ENCODE results near the gene MYADM.

The MYADM gene

DNA sequence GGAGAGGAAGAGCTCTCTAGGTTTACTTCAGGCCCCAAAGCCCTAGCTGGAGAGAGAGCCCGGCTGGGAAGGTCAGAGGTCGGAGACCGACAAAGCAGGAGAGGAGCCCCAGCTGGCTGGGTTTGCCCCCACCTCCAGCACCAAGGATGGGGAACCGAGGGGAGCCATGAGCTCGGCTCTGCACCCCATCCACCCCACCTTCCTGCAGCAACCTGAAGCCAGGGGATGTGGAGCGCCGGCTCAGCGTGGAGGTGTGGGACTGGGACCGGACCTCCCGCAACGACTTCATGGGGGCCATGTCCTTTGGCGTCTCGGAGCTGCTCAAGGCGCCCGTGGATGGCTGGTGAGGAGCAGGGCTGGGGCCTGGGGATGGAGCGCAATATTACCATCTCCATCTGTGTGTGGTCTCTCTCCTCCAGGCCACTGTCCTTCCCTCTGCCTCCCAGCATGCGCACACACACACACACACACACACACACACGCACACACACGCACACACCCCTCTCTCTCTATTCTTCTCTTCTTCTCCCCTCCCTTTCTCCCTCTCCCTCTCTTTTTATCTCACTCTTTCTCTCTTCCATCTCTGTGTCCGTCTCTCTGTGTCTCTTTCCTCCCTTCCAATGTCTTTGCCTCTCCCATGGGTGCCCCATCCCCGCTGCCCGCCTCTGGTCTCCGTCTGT, 24.8 kb downstream of the MYADM start:
- TF ChIP-seq, protein P1, sequence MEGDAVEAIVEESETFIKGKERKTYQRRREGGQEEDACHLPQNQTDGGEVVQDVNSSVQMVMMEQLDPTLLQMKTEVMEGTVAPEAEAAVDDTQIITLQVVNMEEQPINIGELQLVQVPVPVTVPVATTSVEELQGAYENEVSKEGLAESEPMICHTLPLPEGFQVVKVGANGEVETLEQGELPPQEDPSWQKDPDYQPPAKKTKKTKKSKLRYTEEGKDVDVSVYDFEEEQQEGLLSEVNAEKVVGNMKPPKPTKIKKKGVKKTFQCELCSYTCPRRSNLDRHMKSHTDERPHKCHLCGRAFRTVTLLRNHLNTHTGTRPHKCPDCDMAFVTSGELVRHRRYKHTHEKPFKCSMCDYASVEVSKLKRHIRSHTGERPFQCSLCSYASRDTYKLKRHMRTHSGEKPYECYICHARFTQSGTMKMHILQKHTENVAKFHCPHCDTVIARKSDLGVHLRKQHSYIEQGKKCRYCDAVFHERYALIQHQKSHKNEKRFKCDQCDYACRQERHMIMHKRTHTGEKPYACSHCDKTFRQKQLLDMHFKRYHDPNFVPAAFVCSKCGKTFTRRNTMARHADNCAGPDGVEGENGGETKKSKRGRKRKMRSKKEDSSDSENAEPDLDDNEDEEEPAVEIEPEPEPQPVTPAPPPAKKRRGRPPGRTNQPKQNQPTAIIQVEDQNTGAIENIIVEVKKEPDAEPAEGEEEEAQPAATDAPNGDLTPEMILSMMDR (IDR thresholded peaks at IDR 0.05; ENCODE audit: low read depth, low read length, missing control alignments), result no peak
- no peaks in the 10 kb centered on the region for H3K27me3 ChIP-seq (replicated peaks)
- in situ Hi-C loops (cut with HindIII; ENCODE audit: low pct_ligation_motif_present, low sequenced_read_pairs), result no loop called here

GRCh38 chr19:53892981-53893325, 25.3 kb downstream of the MYADM start:
- peaks cover 3% of the 10 kb centered on the region for H3K27me3 ChIP-seq (replicated peaks)
- no peak overlapping the region for H3K4me3 ChIP-seq (ENCODE audit: low read depth, low read length)
- H3K36me3 ChIP-seq (replicated peaks), result no peaks in the 10 kb centered on the region
- in situ Hi-C loops (cut with HindIII; ENCODE audit: low pct_ligation_motif_present, low sequenced_read_pairs), result no loop called here
- no peak for DNase-seq
- H3K27ac ChIP-seq, result no peak overlapping the region
- TF ChIP-seq, protein P1 (IDR thresholded peaks at IDR 0.05; ENCODE audit: low read depth, low read length, missing control alignments), result no peak

More for the DNA sequence above, 24.8 kb downstream of the MYADM start:
- Histone ChIP-seq H3K4me3 (ENCODE audit: low read depth, low read length) (no peak overlapping the region), H3K36me3 (replicated peaks) (no peaks in the 10 kb centered on the region), H3K27ac (no peak overlapping the region)
- DNase-seq, result no peak

DNA sequence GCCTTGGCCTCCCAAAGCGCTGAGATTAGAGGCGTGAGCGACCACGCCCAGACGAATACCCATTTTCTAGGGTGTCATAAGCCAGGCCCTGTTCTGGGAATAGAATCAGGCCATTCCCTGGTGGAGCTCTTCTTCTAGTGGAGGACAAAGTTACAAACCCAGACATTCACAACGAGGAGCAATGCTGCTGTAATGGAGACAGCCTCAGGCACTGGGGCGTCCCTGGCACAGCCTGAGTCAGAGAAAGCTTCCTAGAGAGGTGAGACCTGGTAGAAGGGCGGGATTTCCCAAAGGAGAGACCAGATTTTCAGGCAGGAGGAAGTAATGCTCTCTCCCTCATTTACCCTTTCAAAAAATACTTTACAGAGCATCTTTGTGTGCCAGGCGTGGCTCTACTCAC, 27.0 kb downstream of the MYADM start:
- peaks cover 4% of the 10 kb centered on the region for H3K27me3 ChIP-seq (replicated peaks)
- no peak overlapping the region for H3K4me3 ChIP-seq (ENCODE audit: low read depth, low read length)
- no peak overlapping the region for H3K27ac ChIP-seq
- DNase-seq, result no peak
- in situ Hi-C loops (cut with HindIII; ENCODE audit: low pct_ligation_motif_present, low sequenced_read_pairs), result no loop called here
- no peaks in the 10 kb centered on the region for H3K36me3 ChIP-seq (replicated peaks)
- TF ChIP-seq, protein P1 (IDR thresholded peaks at IDR 0.05; ENCODE audit: low read depth, low read length, missing control alignments), result no peak

GRCh38 chr19:53896682-53897081, 29.0 kb downstream of the MYADM start:
- no peak overlapping the region for H3K4me3 ChIP-seq (ENCODE audit: low read depth, low read length)
- H3K27ac ChIP-seq, result no peak overlapping the region
- TF ChIP-seq, protein P1 (IDR thresholded peaks at IDR 0.05; ENCODE audit: low read depth, low read length, missing control alignments), result no peak
- no peak for DNase-seq
- H3K27me3 ChIP-seq (replicated peaks), result peaks cover 4% of the 10 kb centered on the region
- H3K36me3 ChIP-seq (replicated peaks), result no peaks in the 10 kb centered on the region
- in situ Hi-C loops (cut with HindIII; ENCODE audit: low pct_ligation_motif_present, low sequenced_read_pairs), result no loop called here

DNA sequence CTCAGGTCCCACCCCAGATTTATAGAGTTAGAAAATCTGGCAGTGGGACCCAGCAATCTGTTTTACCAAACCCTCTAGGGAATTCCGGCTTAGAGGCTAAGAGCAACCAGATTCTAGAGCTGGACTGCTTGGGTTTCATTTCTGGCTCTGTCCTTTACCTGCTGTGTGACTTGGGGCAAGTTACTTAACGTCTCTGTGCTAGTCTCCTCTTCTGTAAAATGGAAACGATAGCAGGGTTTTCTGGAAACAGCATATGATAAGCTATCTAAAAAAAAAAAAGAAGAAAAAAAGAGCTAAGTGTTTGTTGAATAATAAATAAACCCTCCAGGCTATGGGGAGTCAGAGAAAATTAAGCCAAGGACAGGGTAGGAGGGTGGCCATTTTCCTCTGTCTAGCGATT, 29.8 kb downstream of the MYADM start:
- TF ChIP-seq, protein P1 (IDR thresholded peaks at IDR 0.05; ENCODE audit: low read depth, low read length, missing control alignments), result no peak
- Histone ChIP-seq H3K4me3 (ENCODE audit: low read depth, low read length) (no peak overlapping the region), H3K27ac (no peak overlapping the region), H3K36me3 (replicated peaks) (no peaks in the 10 kb centered on the region), H3K27me3 (replicated peaks) (peaks cover 4% of the 10 kb centered on the region)
- in situ Hi-C loops (cut with HindIII; ENCODE audit: low pct_ligation_motif_present, low sequenced_read_pairs), result no loop called here
- no peak for DNase-seq

- TF ChIP-seq, protein P1 (IDR thresholded peaks at IDR 0.05; ENCODE audit: low read depth, low read length, missing control alignments), result no peak
- Histone ChIP-seq H3K4me3 (ENCODE audit: low read depth, low read length) (no peak overlapping the region), H3K36me3 (replicated peaks) (no peaks in the 10 kb centered on the region), H3K27me3 (replicated peaks) (peaks cover 4% of the 10 kb centered on the region), H3K27ac (no peak overlapping the region)
- no peak for DNase-seq
- in situ Hi-C loops (cut with HindIII; ENCODE audit: low pct_ligation_motif_present, low sequenced_read_pairs), result no loop called here
These were observed 30.5 kb downstream of the MYADM start for GRCh38 chr19:53898166-53898565.
